Small intestine (tissue), 7 donors: ENCODE results near the gene CCDC181. TPM values are rescaled to one million over a fixed set of nuclear protein-coding genes. Genes with fewer than 3 reads are reported as not detected.
"Not testable (repeated sequence)": the region's sequence is repeated elsewhere in the genome, so short reads cannot be mapped to it uniquely, and the experiment has no call there.

Experiments used
- DNase-seq, 2 donors: peaks; one replicate each; pipeline versions ENCODE4 v3.0.0 to v3.0.0-alpha.2; 2013
- FAIRE-seq: peaks from 2 replicates; lab custom pipeline; 2012; peaks lifted over from hg19 to GRCh38; lab: Jason Lieb, UNC
- H3K27ac ChIP-seq, 3 donors: one replicate each; pipeline ENCODE4 v1.5.1; 2013; ENCODE audit warnings: low read length in 2 of 3, mild to moderate bottlenecking in 2 of 3, control low read depth in 1 of 3, inconsistent platforms in 1 of 3, low read depth in 1 of 3, moderate library complexity in 1 of 3
- H3K27me3 ChIP-seq, 3 donors: one replicate each; pipeline ENCODE4 v1.6.1; 2013; ENCODE audit warnings: low read length in 3 of 3, inconsistent platforms in 1 of 3; ENCODE audit not compliant: control insufficient read depth in 3 of 3, insufficient read depth in 3 of 3
- H3K36me3 ChIP-seq, 3 donors: one replicate each; pipeline ENCODE4 v1.6.1; 2013; ENCODE audit warnings: low read length in 3 of 3, inconsistent platforms in 1 of 3, low read depth in 1 of 3, mild to moderate bottlenecking in 1 of 3, moderate library complexity in 1 of 3; ENCODE audit not compliant: control insufficient read depth in 3 of 3, insufficient read depth in 2 of 3
- H3K4me1 ChIP-seq, 3 donors: one replicate each; pipeline ENCODE4 v1.6.1; 2013; ENCODE audit warnings: low read length in 2 of 3, inconsistent platforms in 1 of 3, low read depth in 1 of 3, mild to moderate bottlenecking in 1 of 3, moderate library complexity in 1 of 3; ENCODE audit not compliant: control insufficient read depth in 3 of 3, insufficient read depth in 2 of 3
- H3K4me3 ChIP-seq, 3 donors: one replicate each; pipeline ENCODE4 v1.5.1; 2013; ENCODE audit warnings: low read length in 3 of 3, control low read depth in 1 of 3, inconsistent platforms in 1 of 3, low read depth in 1 of 3, mild to moderate bottlenecking in 1 of 3, moderate library complexity in 1 of 3
- H3K9me3 ChIP-seq, 2 donors: one replicate each; pipeline ENCODE4 v1.6.1; 2013; ENCODE audit warnings: low read depth in 1 of 2, low read length in 1 of 2; ENCODE audit not compliant: control insufficient read depth in 2 of 2, insufficient read depth in 1 of 2
- WGBS, 3 donors: extraction: QIAGEN DNeasy Blood & Tissue Kit; methylation state at CpG; one replicate each; pipeline ENCODE4 v1.1.7; 2013; 5-methylcytosine and 5-hydroxymethylcytosine counted together
- polyA plus RNA-seq, 4 donors: library from polyadenylated mRNA; stranded (reverse) in 3 of 4; unstranded in 1 of 4; fragments of 200-250 nt in 3 of 4; fragments of 120-200 nt in 1 of 4; gene quantifications; one replicate each; pipeline versions ENCODE4 v1.2.1 to v1.2.3, GENCODE V29; 2013
- donor health status: healthy with polysubstance abuse.
- donor health status: control.
- donor health status: control.
- donor health status: Bipolar disorder and iron deficiency.
- donor health status: healthy.

The CCDC181 gene
- polyA plus RNA-seq, 4 donors, result 0.25 to 0.49 TPM; not detected in 2

GRCh38 chr1:169443923-169444322 lies 16.6 kb upstream of the CCDC181 start:
- 20 to 51% (median 39%) methylated on average over 3 of the region's 3 CpGs for WGBS, 3 donors
- H3K4me1 ChIP-seq, result no peaks in the 10 kb centered on the region
- H3K36me3 ChIP-seq, result no peaks in the 10 kb centered on the region
- DNase-seq (peak in 1 of 2 donors; percentile 11), FAIRE-seq (no peak)
- no peak overlapping the region for H3K27ac ChIP-seq
- peaks cover 0 to 8% of the 10 kb centered on the region in 2 donors for H3K9me3 ChIP-seq
- no peak overlapping the region for H3K4me3 ChIP-seq
- peaks cover 0 to 2% (median 2%) of the 10 kb centered on the region in 3 donors for H3K27me3 ChIP-seq

- Histone ChIP-seq H3K36me3 (no peaks in the 10 kb centered on the region), H3K27me3 (peaks cover 0 to 11% (median 6%) of the 10 kb centered on the region in 3 donors), H3K27ac (no peak overlapping the region), H3K9me3 (no peaks in the 10 kb centered on the region), H3K4me3 (no peak overlapping the region), H3K4me1 (peaks cover 0 to 3% (median 0%) of the 10 kb centered on the region in 3 donors)
- no peak for DNase-seq
- 65 to 78% (median 74%) methylated on average over 6 of the region's 6 CpGs for WGBS, 3 donors
- FAIRE-seq, result no peak
Observed at GRCh38 chr1:169426174-169426705, 1.0 kb downstream of the CCDC181 start.

GRCh38 chr1:169421309-169421708 lies 6.0 kb downstream of the CCDC181 start:
- no peak for FAIRE-seq
- WGBS, 3 donors, result 91 to 94% (median 93%) methylated on average over 5 of the region's 5 CpGs
- Histone ChIP-seq H3K27ac (no peak overlapping the region), H3K27me3 (peaks cover 0 to 1% (median 0%) of the 10 kb centered on the region in 3 donors), H3K4me1 (no peaks in the 10 kb centered on the region), H3K4me3 (no peak overlapping the region), H3K9me3 (no peaks in the 10 kb centered on the region), H3K36me3 (no peaks in the 10 kb centered on the region)
- no peak for DNase-seq

GRCh38 chr1:169414952-169415351 lies 12.3 kb downstream of the CCDC181 start:
- H3K27ac ChIP-seq, result no peak overlapping the region
- no peaks in the 10 kb centered on the region for H3K9me3 ChIP-seq
- no peaks in the 10 kb centered on the region for H3K36me3 ChIP-seq
- H3K4me3 ChIP-seq, result no peak overlapping the region
- 92 to 97% (median 94%) methylated on average over 2 of the region's 2 CpGs for WGBS, 3 donors
- no peaks in the 10 kb centered on the region for H3K27me3 ChIP-seq
- no peaks in the 10 kb centered on the region for H3K4me1 ChIP-seq
- DNase-seq (no peak), FAIRE-seq (no peak)

GRCh38 chr1:169408340-169408739 lies 18.9 kb downstream of the CCDC181 start:
- H3K27me3 ChIP-seq, H3K4me3 ChIP-seq, DNase-seq, H3K27ac ChIP-seq, H3K4me1 ChIP-seq, FAIRE-seq, H3K36me3 ChIP-seq: not testable (repeated sequence)
- peaks cover 0 to 12% of the 10 kb centered on the region in 2 donors for H3K9me3 ChIP-seq
- WGBS, 3 donors, result 87 to 94% (median 91%) methylated on average over 5 of the region's 5 CpGs

GRCh38 chr1:169402578-169402977 lies 24.7 kb downstream of the CCDC181 start:
- H3K27me3 ChIP-seq, H3K36me3 ChIP-seq, H3K27ac ChIP-seq, DNase-seq, FAIRE-seq, H3K4me1 ChIP-seq, H3K4me3 ChIP-seq: not testable (repeated sequence)
- peaks cover 0 to 15% of the 10 kb centered on the region in 2 donors for H3K9me3 ChIP-seq
- 64 to 100% (median 85%) methylated on average over 1 of the region's 1 CpG for WGBS, 3 donors

- Histone ChIP-seq H3K4me1 (no peaks in the 10 kb centered on the region), H3K9me3 (peaks cover 0 to 9% of the 10 kb centered on the region in 2 donors), H3K27me3 (no peaks in the 10 kb centered on the region), H3K4me3 (no peak overlapping the region), H3K36me3 (peaks cover 4 to 13% (median 8%) of the 10 kb centered on the region in 3 donors), H3K27ac (no peak overlapping the region)
- no peak for DNase-seq
- FAIRE-seq, result no peak
- 97 to 100% (median 99%) methylated on average over 3 of the region's 3 CpGs for WGBS, 3 donors
Observed at GRCh38 chr1:169395955-169396354, 31.3 kb downstream of the CCDC181 start.

GRCh38 chr1:169392406-169392805 lies 34.9 kb downstream of the CCDC181 start:
- 94 to 97% (median 95%) methylated on average over 1 of the region's 1 CpG for WGBS, 3 donors
- peaks cover 5 to 17% (median 9%) of the 10 kb centered on the region in 3 donors for H3K36me3 ChIP-seq

GRCh38 chr1:169390303-169390702 lies 37.0 kb downstream of the CCDC181 start:
- Histone ChIP-seq H3K27ac (no peak overlapping the region), H3K36me3 (peaks cover 5 to 13% (median 9%) of the 10 kb centered on the region in 3 donors), H3K4me3 (no peak overlapping the region), H3K27me3 (no peaks in the 10 kb centered on the region), H3K4me1 (peaks cover 2 to 7% (median 3%) of the 10 kb centered on the region in 3 donors), H3K9me3 (peaks cover 0 to 2% of the 10 kb centered on the region in 2 donors)
- DNase-seq (no peak), FAIRE-seq (no peak)

More at GRCh38 chr1:169392406-169392805, 34.9 kb downstream of the CCDC181 start:
- FAIRE-seq, result no peak
- Histone ChIP-seq H3K27ac (no peak overlapping the region), H3K27me3 (no peaks in the 10 kb centered on the region), H3K9me3 (peaks cover 0 to 2% of the 10 kb centered on the region in 2 donors), H3K4me3 (no peak overlapping the region), H3K4me1 (peaks cover 0 to 1% (median 0%) of the 10 kb centered on the region in 3 donors)
- no peak for DNase-seq
